Activated CD4-positive, alpha-beta T cell treated with anti-CD3 and anti-CD28 coated beads, Interleukin-2, amount 50 U/mL, for 16 hours (primary cell): Measurements from ENCODE around the gene TRIP12.
"Not testable (repeated sequence)": the region's sequence is repeated elsewhere in the genome, so short reads cannot be mapped to it uniquely, and the experiment has no call there.

Source experiments
- DNase-seq: peaks from one replicate; pipeline ENCODE4 v3.0.0-alpha.2; 2020

Gene TRIP12

DNA sequence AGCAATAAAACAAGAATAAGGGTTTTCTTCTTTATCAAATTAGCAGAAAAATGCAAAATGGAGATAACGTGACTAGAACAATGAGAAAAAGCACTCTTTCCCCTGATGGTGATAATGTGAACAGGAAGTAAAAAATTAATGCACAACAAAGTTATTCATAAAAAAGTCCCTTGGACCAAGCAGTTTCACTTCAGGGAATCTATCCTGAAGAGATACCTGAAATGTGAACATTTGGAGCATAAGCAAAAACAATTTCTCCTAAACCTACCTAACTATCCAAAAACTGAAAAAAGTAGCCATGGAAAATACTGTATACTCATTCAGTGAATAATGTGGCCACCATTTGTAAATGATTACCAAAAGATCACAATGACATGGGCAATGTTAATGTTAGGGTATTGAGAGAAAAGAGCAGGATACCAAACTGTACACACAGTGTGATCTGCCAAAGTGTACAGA is 48.7 kb downstream of the TRIP12 start:
- DNase-seq: no peak

DNA sequence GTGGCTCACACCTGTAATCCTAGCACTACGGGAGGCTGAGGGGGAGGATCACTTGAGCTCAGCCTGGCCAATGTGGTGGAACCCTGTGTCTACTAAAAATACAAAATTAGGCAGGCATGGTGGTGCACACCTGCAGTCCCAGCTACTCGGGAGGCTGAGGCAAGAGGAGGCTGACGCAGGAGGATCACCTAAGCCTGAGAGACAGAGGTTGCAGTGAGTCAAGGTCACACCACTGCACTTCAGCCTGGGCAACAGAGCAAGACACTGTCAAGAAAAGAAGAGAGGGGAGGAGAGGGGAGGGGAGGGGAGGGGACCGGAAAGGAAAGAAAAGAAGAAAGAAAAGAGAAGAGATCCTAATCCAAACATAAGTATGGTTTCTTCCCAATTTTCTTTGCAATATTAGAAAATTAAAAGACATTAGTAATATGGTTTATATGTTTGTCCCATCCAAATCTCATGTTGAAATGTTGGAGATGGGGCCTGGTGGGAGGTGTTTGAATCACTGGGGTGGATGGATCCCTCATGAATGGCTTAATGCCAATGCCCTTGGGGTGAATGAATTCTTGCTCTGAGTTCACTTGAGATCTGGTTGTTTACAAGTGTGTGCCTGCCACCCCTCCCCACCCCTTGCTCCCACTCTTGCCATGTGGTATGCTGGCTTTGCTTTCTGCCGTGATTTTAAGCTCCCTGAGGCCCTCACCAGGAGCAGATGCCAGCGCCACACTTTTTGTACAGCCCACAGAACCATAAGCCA is 50.7 kb downstream of the TRIP12 start:
- no peak for DNase-seq

DNA sequence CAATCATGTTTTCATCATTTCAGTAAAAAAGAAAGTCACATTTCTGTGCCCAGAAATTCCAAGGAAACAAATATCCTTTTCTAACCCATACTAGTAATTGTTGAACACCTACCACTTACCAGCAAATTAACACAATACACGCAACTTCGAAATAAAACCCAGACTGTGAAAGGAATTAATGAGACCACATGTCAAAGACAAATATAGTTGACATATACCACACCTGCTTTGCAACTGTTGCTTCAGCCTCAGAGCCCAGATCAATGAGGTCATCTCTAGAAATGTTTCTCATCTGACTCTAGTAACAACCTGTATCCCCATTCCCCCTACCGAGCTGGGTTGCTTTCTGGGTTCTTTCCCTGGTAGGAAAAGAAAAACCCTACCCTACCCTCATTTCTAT is 52.6 kb downstream of the TRIP12 start:
- no peak for DNase-seq

DNA sequence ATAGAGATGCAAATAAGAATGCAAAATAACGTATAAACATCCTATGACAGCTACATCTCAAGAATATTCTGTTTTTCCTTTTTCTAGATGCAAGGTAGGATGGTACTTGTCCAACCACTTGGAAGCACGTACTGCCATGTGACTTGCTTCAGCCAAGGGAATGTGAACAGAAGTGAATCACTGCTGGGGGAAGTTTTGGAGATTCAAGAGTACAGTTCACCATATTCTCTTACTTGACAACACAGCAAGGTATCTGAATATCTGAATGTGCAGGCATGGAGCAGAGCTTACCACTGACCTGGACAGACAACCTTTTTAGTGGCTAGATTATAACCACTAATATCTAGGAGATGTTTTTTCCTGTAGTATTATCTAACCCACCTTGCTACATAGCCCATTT is 53.0 kb downstream of the TRIP12 start:
- no peak for DNase-seq

DNA sequence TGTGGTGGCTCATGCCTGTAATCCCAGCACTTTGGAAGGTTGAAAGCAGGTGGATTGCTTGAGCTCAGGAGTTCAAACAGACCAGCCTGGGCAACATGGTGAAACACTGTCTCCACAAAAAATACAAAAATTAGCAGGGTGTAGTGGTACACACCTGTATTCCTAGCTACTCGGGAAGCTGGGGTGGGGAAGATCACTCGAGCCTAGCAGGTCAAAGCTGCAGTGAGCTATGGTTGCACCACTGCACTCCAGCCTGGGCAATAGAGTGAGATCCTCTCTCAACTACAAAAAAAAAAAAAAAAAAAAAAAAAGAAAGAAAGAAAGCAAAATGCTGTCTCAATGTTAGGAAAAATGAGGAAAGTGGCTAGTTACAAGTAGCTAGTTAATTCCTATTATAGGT is 56.8 kb downstream of the TRIP12 start:
- no peak for DNase-seq

DNA sequence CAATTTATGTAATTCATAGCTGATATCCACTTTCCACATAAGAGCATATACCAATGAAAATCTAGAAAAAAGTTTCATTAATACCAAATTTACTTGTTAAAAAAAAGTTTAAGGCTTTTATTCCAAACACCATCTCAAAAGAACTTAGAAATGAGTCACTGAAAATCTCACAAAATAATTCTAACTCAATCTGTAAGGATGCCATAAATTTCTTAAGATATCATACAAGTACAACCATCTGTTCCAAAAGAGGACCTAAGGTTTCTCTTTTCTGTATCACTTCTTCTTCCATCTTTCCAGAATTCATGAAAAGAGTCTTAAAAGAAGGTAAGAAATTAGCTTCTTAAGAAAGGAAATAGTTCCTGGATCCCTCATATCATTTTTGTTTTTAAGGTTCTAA is 60.4 kb downstream of the TRIP12 start:
- no peak for DNase-seq

DNA sequence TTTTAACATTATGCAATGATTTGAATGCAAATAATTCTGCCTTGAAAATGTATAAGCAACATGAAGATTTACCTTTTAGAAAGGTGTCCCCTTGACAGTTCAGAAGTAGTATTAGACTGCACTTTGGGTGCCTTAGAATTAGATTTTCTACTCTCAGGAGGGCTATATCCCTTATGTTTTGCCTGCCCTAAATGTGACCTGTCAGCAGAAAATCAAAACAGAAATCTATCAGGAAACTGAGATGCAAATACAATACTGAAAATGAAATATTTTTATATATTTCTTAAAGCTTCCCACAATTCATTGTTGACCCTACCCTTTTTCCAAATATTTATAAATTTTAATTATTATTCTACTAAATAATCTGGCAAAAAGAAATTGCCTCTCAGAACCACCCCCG is 61.5 kb downstream of the TRIP12 start:
- DNase-seq: no peak

DNA sequence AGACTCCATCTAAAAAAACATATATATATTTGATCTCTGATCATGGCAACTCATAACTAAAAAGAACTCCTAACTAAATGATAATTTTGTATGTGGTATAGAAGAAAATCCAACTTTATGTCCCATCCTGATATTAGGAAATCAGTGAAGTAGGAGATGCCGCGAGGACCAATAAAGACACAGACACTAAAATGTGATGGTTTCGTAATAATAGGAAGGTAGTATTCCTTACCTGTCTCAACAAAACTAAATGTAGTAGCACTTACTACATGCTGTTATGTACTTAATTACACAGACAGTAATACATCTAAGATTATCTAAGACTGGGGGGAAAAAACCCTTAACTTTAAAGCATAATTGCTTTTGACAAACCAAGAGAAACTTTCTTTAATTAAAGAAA is 63.5 kb downstream of the TRIP12 start:
- no peak for DNase-seq

DNA sequence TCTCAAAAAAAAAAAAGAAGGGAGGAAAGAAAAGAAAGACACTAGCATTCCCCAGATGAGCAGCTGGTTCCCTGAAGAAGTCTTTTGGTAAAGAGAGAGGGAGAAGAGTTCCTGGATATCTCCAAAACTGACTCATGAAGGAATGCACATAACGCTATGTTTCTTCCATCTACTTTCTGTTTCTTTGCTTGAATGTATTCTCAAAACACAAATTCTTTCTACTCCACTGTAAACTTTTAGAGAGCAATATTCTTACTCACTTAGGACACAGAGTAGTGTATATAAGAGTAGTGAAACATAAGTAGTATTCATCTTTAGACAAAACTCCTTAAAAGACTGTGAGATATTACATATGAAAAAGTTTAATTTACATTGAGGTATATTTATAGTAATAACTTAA is 64.2 kb downstream of the TRIP12 start:
- no peak for DNase-seq

DNA sequence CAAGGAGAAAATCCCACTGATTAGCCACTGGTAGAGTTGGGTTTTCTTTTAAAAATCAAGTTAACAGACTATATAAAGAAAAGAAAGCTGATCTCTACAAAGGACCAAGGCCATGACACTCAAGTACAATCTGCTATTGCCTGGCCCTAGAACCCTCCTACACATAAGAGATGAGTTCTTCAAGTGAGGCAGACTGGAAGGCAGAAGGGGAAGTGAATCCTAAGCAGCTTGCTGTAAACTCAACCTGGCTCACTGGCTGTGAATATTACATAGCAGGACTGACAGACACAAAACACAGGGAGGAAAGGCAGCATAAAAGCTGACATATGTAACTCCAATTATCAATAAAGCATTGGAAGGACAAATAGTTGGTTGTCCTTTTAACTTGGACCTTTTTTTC is 65.4 kb downstream of the TRIP12 start:
- DNase-seq: no peak

DNA sequence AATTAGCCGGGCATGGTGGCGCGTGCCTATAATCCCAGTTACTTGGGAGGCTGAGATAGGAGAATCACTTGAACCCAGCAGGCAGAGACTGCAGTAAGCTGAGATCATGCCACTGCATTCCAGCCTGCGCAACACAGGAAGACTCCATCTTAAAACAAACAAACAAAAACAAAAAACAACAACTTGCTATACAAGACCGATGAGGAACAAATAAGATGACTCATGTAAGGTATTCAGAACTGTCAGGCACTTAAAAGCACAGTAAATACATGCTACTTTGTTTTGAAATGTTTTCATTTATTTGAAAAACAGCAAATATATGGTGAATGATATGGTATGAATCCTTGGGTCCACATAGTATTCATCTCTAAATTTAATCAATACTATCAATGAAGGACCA is 66.7 kb downstream of the TRIP12 start:
- DNase-seq: no peak

DNA sequence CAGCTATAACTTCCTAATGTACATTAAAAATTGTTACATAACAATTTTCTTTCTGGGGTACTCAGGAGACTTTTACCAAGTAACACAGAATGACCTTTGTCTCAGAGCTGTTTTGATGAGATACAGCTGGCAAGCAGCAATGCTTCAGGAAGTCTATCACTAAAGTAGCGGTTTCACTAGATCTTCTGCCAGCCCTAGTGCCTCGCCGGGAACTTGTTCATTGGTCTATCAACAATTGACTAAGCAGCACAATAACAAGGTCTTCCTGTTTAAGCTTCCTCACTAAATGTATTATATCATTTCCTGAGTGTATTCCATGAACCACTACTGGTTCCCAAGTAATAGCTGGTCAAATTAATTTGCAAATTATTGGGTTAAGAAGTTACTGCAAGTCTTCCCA is 69.2 kb downstream of the TRIP12 start:
- DNase-seq: peak; percentile 79

DNA sequence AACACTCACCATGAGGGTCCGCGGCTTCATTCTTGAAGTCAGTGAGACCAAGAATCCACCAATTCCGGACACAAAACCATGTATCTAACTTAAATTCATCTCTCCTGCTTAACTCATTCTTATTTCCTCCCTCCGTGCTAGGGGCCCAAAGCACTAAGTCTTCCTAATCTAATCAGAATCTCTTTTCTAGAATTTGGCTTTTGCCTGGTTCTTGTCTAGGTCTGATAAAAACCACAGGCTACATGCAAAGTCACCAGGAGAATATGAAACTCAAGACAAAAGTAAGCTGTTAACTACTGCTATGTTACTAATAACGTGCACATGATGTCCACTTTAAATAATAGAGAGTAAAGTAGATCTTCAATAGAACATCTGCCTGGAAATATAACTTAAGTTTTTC is 69.9 kb downstream of the TRIP12 start:
- peak; percentile 18 for DNase-seq

DNA sequence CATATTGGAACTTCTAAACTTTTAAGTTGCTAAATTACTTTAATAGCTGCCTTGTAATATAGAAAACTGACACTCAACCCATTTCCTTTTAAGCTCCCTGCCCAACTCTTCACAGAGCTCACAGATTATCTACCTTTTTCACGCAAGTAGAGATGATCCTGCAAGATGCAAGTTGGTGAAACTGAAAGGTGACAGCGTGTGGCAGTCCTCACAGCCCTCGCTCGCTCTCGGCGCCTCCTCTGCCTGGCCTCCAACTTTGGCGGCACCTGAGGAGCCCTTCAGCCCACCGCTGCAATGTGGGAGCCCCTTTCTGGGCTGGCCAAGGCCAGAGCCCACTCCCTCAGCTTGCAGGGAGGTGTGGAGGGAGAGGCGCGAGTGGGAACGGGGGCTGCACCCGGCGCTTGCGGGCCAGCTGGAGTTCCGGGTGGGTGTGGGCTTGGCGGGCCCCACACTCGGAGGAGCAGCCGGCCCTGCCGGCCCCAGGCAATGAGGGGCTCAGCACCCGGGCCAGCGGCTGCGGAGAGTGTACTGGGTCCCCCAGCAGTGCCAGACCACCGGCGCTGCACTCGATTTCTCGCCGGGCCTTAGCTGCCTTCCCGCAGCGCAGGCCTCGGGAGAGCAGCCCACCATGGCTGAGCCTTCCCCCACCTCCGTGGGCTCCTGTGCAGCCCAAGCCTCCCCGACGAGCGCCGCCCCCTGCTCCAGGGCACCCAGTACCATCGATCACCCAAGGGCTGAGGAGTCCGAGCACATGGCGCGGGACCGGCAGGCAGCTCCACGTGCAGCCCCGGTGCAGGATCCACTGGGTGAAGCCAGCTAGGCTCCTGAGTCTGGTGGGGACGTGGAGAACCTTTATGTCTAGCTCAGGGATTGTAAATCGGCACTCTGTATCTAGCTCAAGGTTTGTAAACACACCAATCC is 71.2 kb downstream of the TRIP12 start:
- DNase-seq: peak; percentile 64

DNA sequence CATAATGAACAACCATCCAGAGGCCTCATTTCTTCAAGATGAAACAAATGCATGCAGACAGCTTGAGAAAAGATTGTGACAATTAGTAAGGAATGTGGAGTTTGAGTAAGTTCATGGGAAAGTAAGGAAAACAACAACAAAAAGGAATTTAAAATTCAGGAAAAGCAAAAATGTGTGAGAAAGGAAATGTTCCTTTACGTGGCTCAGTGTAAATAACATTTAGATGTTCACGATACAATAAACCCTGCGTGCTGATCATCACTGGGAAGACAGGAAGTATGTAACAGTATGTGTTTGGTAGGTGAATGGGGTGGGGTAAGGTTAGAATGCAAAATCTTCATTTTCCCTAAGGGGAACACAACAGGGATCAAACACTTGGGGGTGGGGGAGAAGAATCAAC is 72.7 kb downstream of the TRIP12 start:
- DNase-seq: no peak

DNA sequence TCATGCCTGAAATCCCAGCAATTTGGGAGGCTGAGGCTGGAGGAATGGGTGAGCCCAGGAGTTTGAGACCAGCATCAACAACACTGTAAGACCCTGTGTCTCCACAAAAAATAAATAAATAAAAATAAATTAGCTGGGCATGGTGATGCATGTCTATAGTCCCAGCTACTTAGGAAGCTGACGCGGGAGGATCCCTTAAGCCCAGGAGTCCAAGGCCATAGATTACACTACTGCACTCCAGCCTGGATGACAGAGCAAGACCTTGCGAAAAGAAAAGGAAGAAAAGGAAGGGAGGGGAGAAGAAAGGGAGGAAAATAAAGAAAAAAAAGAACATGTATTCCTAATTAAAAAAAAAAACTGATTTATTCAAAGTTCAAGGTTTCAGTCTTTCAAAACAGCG is 78.2 kb downstream of the TRIP12 start:
- DNase-seq: no peak

DNA sequence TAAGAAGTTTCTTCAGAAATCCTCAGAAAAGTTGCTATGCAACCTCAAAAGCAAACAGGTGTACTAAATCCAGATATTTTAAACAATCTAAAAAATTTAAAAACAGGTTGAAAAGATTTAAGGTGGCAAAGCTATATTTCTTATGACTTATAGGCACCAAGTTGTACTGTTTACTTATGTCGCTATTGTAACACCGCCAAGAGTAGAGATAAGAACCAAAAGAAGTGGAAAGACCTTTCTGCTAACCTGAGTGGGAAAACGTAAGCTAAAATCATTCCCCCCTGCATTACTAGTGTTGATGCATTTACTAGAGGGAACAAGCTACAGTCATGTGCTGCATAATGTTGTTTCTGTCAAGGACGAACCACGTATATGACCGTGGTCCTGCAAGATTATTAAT is 83.1 kb downstream of the TRIP12 start:
- DNase-seq: no peak

DNA sequence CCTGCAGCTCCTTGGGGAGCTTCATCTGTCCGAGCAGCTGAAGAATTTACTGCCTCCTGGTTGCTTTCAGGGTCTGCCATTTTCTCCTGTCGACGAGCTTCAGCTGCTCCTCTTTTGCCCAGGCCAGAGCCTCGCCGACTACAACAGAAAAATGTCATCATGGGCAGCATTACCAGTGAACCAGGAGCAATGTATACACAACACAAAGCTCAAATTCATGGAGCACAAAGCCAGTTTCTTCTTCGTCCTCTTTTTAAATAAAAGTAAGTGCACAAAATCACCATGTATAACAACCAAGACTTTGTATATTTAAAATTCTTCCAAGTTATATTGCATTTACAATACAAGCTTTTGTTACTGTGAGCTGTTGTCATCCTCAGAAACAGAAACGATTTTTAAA is 85.0 kb downstream of the TRIP12 start:
- DNase-seq: no peak

DNA sequence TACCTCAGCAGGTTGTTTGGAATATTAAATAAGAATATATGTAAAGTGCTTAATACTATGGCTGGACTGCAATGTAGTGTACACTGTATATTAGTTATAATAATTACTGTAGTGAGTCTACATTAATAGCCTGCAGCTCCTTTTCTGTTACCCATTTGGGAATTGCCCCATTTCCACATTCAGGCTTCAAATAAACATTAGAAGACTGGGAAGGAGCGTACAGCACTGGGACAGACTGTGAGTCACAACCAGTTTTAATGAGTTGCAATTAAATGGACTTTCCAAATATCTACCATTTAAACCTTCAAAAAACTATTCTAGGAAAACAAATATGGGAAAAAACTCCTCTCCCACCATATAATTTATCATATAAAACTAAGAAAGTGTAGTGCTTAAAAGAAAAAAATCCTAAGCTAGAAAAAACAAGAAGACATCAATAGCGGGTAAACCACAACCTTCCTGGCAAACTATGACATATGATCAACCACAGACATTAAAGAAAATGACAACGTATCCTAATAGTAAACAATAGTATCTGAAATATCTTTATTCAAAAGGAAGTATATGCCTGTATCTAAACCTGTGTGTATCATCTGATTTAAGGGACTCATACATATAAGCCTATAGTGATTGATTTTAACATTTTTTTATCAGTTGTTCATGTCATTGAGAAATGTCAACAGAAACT is 86.1 kb downstream of the TRIP12 start:
- DNase-seq: peak; percentile 28

DNA sequence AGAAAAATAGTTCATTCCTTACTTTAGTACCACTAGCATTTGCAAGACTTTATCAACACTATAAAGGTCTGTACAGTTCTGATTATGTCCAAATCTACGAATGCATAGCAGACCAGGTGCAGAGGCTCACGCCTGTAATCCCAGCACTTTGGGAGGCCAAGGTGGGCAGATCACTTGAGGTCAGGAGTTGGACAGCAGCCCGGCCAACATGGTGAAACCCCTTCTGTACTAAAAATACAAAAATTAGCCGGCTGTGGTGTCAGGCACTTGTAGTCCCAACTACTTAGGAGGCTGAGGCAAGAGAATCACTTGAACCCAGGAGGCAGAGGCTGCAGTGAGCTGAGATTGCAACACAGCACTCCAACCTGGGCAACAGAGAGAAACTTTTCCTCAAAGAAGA is 87.4 kb downstream of the TRIP12 start:
- not testable (repeated sequence) for DNase-seq

DNA sequence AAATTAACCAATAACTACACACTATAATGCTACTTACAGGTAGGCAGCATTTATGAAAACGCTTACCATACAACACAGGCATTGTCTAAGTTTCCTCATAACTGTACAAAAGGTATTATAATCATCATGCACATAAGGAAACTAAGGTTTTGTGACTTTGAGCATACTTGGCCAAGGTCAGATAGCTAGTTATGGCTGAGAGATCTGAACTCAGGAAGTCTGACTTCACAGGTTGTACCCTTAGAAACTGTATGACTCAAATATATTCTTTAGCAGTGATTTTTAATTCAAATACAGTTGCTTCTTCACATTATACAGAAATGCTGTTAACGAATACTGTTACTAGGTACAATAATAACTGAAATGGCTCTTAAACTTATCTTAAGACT is 89.3 kb downstream of the TRIP12 start:
- DNase-seq: peak; percentile 65

DNA sequence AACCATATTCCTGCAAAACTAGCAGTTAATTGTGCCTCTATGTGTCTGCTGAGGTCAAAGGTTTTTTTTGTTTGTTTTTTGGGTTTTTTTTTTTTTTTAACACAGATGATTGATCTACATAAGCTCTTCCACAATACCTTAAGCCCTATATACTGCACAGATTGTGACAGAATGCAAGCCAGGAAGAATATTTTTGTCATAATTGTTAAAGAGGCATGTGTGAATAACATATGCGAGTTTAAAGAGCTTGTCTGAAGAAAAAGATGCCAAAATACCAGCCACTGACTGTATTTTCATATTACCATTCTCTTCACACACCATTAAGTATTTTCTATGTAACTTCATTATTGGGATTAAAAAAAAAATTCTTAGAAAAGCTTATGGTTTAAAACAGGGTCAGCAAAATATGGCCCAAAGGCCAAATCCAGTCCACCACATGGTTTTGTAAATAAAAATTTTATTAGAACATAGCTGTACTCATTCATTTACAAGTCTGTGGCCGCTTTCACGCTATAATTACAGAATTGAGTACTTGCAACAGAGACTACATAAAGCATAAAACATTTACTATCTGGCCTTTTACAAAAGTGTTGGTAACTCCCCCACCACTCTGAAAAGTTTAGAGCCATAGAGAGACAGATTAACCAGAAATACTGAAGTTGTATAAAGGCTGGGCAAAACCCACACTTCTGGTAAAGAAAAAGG is 89.9 kb downstream of the TRIP12 start:
- DNase-seq: no peak

DNA sequence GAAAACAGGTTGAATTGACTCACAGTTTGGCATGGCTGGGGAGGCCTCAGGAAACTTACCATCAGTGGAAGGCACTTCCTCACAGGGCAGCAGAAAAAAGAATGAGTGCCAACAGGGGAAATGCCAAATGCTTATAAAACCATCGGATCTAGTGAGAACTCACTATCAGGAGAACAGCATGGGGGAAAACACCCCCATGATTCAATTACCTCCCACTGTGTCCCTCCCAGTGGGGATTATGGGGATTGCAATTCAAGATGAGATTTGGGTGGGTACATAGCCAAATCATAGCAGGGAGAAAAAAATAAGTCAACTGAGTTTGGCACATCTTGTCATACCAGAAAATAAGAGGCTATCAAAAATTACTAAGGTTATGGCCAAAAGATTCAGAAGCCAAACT is 96.3 kb downstream of the TRIP12 start:
- no peak for DNase-seq
